ENCODE measurements around the gene GAL3ST2.

GRCh38 chr2:241818229-241818942 is 41.8 kb downstream of the GAL3ST2 start:
- TF ChIP-seq SMC3 (IDR thresholded peaks at IDR 0.05; ENCODE audit: low read depth, low read length), result no peak
- TF ChIP-seq, protein P1, sequence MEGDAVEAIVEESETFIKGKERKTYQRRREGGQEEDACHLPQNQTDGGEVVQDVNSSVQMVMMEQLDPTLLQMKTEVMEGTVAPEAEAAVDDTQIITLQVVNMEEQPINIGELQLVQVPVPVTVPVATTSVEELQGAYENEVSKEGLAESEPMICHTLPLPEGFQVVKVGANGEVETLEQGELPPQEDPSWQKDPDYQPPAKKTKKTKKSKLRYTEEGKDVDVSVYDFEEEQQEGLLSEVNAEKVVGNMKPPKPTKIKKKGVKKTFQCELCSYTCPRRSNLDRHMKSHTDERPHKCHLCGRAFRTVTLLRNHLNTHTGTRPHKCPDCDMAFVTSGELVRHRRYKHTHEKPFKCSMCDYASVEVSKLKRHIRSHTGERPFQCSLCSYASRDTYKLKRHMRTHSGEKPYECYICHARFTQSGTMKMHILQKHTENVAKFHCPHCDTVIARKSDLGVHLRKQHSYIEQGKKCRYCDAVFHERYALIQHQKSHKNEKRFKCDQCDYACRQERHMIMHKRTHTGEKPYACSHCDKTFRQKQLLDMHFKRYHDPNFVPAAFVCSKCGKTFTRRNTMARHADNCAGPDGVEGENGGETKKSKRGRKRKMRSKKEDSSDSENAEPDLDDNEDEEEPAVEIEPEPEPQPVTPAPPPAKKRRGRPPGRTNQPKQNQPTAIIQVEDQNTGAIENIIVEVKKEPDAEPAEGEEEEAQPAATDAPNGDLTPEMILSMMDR (IDR thresholded peaks at IDR 0.05), result no peak
- no peak for TF ChIP-seq GABPA (IDR thresholded peaks at IDR 0.05; ENCODE audit: low read depth)
- TF ChIP-seq, protein P2, sequence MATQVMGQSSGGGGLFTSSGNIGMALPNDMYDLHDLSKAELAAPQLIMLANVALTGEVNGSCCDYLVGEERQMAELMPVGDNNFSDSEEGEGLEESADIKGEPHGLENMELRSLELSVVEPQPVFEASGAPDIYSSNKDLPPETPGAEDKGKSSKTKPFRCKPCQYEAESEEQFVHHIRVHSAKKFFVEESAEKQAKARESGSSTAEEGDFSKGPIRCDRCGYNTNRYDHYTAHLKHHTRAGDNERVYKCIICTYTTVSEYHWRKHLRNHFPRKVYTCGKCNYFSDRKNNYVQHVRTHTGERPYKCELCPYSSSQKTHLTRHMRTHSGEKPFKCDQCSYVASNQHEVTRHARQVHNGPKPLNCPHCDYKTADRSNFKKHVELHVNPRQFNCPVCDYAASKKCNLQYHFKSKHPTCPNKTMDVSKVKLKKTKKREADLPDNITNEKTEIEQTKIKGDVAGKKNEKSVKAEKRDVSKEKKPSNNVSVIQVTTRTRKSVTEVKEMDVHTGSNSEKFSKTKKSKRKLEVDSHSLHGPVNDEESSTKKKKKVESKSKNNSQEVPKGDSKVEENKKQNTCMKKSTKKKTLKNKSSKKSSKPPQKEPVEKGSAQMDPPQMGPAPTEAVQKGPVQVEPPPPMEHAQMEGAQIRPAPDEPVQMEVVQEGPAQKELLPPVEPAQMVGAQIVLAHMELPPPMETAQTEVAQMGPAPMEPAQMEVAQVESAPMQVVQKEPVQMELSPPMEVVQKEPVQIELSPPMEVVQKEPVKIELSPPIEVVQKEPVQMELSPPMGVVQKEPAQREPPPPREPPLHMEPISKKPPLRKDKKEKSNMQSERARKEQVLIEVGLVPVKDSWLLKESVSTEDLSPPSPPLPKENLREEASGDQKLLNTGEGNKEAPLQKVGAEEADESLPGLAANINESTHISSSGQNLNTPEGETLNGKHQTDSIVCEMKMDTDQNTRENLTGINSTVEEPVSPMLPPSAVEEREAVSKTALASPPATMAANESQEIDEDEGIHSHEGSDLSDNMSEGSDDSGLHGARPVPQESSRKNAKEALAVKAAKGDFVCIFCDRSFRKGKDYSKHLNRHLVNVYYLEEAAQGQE (IDR thresholded peaks at IDR 0.05; ENCODE audit: low read depth, low read length), result no peak
